ENCODE data around the gene GPR153. TPM values are rescaled to one million over a fixed set of nuclear protein-coding genes. Genes with fewer than 3 reads are reported as not detected.

GPR153 gene
- total RNA-seq, 1 experiment from 2014 or later = 6.1 TPM

GRCh38 chr1:6303397-6304012, 42.6 kb upstream of the GPR153 start:
- no peak overlapping the region for H3K27ac ChIP-seq (ENCODE audit: low read depth, low read length)
- intact Hi-C loops (cut with micrococcal nuclease) = no loop called here
- H3K27me3 ChIP-seq (ENCODE audit: insufficient read depth, low read length) = no peaks in the 10 kb centered on the region
- H3K4me2 ChIP-seq (ENCODE audit: low read length) = no peak overlapping the region
- no peaks in the 10 kb centered on the region; a peak in 1 of 4 replicates for H3K9me3 ChIP-seq (ENCODE audit: control insufficient read depth in 1 of 2, insufficient read depth in 1 of 2, low read depth in 1 of 2, low read length in 2 of 2)
- no peak for ATAC-seq
- no peak overlapping the region for H3K9ac ChIP-seq (ENCODE audit: low read length)
- TF ChIP-seq, protein P1, sequence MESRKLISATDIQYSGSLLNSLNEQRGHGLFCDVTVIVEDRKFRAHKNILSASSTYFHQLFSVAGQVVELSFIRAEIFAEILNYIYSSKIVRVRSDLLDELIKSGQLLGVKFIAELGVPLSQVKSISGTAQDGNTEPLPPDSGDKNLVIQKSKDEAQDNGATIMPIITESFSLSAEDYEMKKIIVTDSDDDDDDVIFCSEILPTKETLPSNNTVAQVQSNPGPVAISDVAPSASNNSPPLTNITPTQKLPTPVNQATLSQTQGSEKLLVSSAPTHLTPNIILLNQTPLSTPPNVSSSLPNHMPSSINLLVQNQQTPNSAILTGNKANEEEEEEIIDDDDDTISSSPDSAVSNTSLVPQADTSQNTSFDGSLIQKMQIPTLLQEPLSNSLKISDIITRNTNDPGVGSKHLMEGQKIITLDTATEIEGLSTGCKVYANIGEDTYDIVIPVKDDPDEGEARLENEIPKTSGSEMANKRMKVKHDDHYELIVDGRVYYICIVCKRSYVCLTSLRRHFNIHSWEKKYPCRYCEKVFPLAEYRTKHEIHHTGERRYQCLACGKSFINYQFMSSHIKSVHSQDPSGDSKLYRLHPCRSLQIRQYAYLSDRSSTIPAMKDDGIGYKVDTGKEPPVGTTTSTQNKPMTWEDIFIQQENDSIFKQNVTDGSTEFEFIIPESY (IDR thresholded peaks at IDR 0.05; ENCODE audit: extremely low read depth, insufficient replicate concordance, low read length) = no peak
- TF ChIP-seq SIN3A (IDR thresholded peaks at IDR 0.05; ENCODE audit: low read depth) (no peak), YY1 (IDR thresholded peaks at IDR 0.05; ENCODE audit: extremely low read depth, insufficient replicate concordance, low read depth, low read length) (no peak), RAD21 (IDR thresholded peaks at IDR 0.05; ENCODE audit: low read depth) (no peak), ATF3 (IDR thresholded peaks at IDR 0.05) (no peak), CBX3 (IDR thresholded peaks at IDR 0.05; ENCODE audit: low read depth) (no peak)
- TF ChIP-seq, protein P2, sequence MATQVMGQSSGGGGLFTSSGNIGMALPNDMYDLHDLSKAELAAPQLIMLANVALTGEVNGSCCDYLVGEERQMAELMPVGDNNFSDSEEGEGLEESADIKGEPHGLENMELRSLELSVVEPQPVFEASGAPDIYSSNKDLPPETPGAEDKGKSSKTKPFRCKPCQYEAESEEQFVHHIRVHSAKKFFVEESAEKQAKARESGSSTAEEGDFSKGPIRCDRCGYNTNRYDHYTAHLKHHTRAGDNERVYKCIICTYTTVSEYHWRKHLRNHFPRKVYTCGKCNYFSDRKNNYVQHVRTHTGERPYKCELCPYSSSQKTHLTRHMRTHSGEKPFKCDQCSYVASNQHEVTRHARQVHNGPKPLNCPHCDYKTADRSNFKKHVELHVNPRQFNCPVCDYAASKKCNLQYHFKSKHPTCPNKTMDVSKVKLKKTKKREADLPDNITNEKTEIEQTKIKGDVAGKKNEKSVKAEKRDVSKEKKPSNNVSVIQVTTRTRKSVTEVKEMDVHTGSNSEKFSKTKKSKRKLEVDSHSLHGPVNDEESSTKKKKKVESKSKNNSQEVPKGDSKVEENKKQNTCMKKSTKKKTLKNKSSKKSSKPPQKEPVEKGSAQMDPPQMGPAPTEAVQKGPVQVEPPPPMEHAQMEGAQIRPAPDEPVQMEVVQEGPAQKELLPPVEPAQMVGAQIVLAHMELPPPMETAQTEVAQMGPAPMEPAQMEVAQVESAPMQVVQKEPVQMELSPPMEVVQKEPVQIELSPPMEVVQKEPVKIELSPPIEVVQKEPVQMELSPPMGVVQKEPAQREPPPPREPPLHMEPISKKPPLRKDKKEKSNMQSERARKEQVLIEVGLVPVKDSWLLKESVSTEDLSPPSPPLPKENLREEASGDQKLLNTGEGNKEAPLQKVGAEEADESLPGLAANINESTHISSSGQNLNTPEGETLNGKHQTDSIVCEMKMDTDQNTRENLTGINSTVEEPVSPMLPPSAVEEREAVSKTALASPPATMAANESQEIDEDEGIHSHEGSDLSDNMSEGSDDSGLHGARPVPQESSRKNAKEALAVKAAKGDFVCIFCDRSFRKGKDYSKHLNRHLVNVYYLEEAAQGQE (IDR thresholded peaks at IDR 0.05; ENCODE audit: low read depth) = no peak
- CTCF ChIA-PET = no interaction called here
- POLR2A ChIA-PET = no interaction called here
- BruUV-seq (replicated peaks) = no TSS peak
- no peak for DNase-seq (ENCODE audit: low read depth, low spot score)
- peaks cover 0 to 9% of the 10 kb centered on the region in 2 experiments; a peak in 1 of 4 replicates for H3K4me1 ChIP-seq (ENCODE audit: control insufficient read depth in 1 of 2, insufficient read depth in 2 of 2, low read length in 2 of 2)
- no peaks in the 10 kb centered on the region for H3K9me2 ChIP-seq (ENCODE audit: insufficient read depth)
- H3K36me3 ChIP-seq (ENCODE audit: control insufficient read depth in 1 of 2, insufficient read depth in 2 of 2, low read length in 2 of 2) = no peaks in the 10 kb centered on the region
- RAD21 ChIA-PET (ENCODE audit: low non-redundant PET in 1 of 2, low total read pairs in 2 of 2, uncharacterized antibody in 2 of 2, unreplicated experiment in 2 of 2) = no interaction called here
- H3K4me3 ChIP-seq (replicated peaks in 1 of 2; ENCODE audit: low read depth in 1 of 2, low read length in 2 of 2) = no peak overlapping the region
- no peaks in the 10 kb centered on the region for H3K79me2 ChIP-seq (ENCODE audit: insufficient read depth, low read length)
- no peak overlapping the region for H2AFZ ChIP-seq (ENCODE audit: low read depth, low read length, poor library complexity, severe bottlenecking)
- no peaks in the 10 kb centered on the region for H4K20me1 ChIP-seq (ENCODE audit: insufficient read depth)
